Esophagus muscularis mucosa (tissue), 4 donors: ENCODE measurements around the gene EEPD1. TPM values are rescaled to one million over a fixed set of nuclear protein-coding genes. Genes with fewer than 3 reads are reported as not detected.

Source experiments
- DNase-seq: peaks from one replicate; pipeline ENCODE4 v3.0.0-alpha.2; 2017; ENCODE audit errors: extremely low spot score
- H3K27ac ChIP-seq, 4 donors: fragments of 200-600 bp; sonication (generic); replicated peaks in 1 of 4; 1 replicate in 3 of 4; 2 replicates in 1 of 4; pipeline ENCODE4 v1.5.1; 2016 to 2019; ENCODE audit warnings: mild to moderate bottlenecking in 1 of 4
- H3K27me3 ChIP-seq, 4 donors: fragments of 200-600 bp; sonication (generic); one replicate each; pipeline versions ENCODE4 v1.5.1 to v1.6.0; 2016 to 2019
- H3K36me3 ChIP-seq, 4 donors: fragments of 200-600 bp; sonication (generic); one replicate each; pipeline ENCODE4 v1.5.1; 2016 to 2019
- H3K4me1 ChIP-seq, 4 donors: fragments of 200-600 bp; sonication (generic); one replicate each; pipeline ENCODE4 v1.5.1; 2016 to 2019
- H3K4me3 ChIP-seq, 4 donors: fragments of 200-600 bp; sonication (generic); 1 replicate in 2 of 4; 2 replicates in 2 of 4; pipeline ENCODE4 v1.5.1; 2016 to 2019; ENCODE audit warnings: mild to moderate bottlenecking in 4 of 4, moderate library complexity in 1 of 4
- H3K9me3 ChIP-seq, 4 donors: fragments of 200-600 bp; sonication (generic); 1 replicate in 3 of 4; 2 replicates in 1 of 4; pipeline ENCODE4 v1.5.1; 2016 to 2019
- EP300 ChIP-seq: sonication (generic); formaldehyde crosslinking; IDR thresholded peaks from one replicate; pipeline ENCODE4 v1.6.1; 2017; ENCODE audit warnings: antibody characterized with exemption
- POLR2A ChIP-seq: fragments of 450-650 bp; IDR thresholded peaks from one replicate; pipeline ENCODE4 v1.6.1; 2017; ENCODE audit warnings: antibody characterized with exemption, moderate library complexity, mild to moderate bottlenecking, low read depth
- POLR2AphosphoS5 ChIP-seq, 2 donors: sonication (generic); formaldehyde crosslinking; IDR thresholded peaks; one replicate each; pipeline ENCODE4 v1.6.1; 2017; ENCODE audit warnings: antibody characterized with exemption in 2 of 2
- WGBS: methylation state at CpG from one replicate; pipeline ENCODE4 v1.1.5; 2018; 5-methylcytosine and 5-hydroxymethylcytosine counted together
- intact Hi-C: fragments of 100-400 bp; cut with DNase I; formaldehyde crosslinking; loops from one replicate; pipeline ENCODE4 v1.15.1; 2023
- total RNA-seq, 4 donors: library from RNA; depleted of rRNA; stranded (reverse); fragments of >200 nt; gene quantifications; one replicate each; pipeline versions ENCODE4 v1.1.0 to v1.2.1, GENCODE V29; 2016
- TF ChIP-seq, protein P1 (sequence below), 3 experiments: fragments of 200-600 bp in 2 of 3; fragments of 450-650 bp in 1 of 3; sonication (generic) in 2 of 3; IDR thresholded peaks; one replicate each; pipeline ENCODE4 v1.5.1; 2017 to 2019; ENCODE audit warnings: antibody characterized with exemption in 3 of 3, mild to moderate bottlenecking in 2 of 3, moderate library complexity in 1 of 3

EEPD1 gene
- total RNA-seq, 4 donors from 2014 or later, result 18.7 to 27.9 (median 26.6) TPM

DNA sequence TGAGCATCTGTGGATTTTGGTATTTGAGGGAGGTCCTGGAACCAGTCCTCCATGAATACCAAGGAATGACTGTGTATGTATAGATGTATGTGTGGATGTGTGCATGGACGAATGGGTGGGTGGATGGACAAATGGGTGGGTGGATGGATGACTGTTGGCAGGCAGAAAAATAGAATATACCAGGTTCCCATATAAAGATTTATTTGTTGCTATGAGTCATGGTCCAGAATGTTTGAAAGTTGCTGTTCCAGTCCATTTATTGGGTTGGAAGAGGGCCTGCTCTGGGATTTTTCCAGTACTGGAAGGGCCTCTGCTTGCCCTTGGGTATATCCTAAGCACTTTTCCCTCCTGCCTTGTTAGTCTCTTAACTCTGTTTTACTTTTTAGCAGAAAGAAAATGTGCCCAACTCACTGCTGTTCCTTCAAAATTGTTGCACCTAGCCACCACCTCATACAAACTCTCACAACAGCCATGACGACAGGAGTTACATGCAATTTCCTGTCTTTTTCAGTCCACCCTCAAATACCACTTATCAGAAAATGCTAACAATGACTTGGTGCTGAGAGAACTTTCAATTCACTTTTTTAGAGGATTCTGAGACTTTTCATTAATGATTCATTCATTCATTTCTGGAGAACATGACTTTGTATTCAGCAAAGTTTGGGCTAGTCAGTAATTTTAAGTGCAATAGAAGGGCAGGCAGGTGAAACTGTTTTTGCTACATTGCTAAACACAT lies 108.1 kb downstream of the EEPD1 start:
- no peak overlapping the region for H3K27ac ChIP-seq
- no peaks in the 10 kb centered on the region for H3K9me3 ChIP-seq
- no peak for TF ChIP-seq POLR2AphosphoS5 (IDR thresholded peaks at IDR 0.05)
- TF ChIP-seq EP300, result no peak
- TF ChIP-seq, protein P1, sequence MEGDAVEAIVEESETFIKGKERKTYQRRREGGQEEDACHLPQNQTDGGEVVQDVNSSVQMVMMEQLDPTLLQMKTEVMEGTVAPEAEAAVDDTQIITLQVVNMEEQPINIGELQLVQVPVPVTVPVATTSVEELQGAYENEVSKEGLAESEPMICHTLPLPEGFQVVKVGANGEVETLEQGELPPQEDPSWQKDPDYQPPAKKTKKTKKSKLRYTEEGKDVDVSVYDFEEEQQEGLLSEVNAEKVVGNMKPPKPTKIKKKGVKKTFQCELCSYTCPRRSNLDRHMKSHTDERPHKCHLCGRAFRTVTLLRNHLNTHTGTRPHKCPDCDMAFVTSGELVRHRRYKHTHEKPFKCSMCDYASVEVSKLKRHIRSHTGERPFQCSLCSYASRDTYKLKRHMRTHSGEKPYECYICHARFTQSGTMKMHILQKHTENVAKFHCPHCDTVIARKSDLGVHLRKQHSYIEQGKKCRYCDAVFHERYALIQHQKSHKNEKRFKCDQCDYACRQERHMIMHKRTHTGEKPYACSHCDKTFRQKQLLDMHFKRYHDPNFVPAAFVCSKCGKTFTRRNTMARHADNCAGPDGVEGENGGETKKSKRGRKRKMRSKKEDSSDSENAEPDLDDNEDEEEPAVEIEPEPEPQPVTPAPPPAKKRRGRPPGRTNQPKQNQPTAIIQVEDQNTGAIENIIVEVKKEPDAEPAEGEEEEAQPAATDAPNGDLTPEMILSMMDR (IDR thresholded peaks at IDR 0.05), result no peak
- no peak for TF ChIP-seq POLR2A
- DNase-seq, result no peak
- H3K27me3 ChIP-seq, result no peaks in the 10 kb centered on the region
- no peaks in the 10 kb centered on the region for H3K36me3 ChIP-seq
- intact Hi-C loops, result no loop called here
- 64% methylated on average over 2 of the region's 2 CpGs for WGBS
- H3K4me1 ChIP-seq, result peaks cover 42 to 81% (median 75%) of the 10 kb centered on the region in 4 donors
- H3K4me3 ChIP-seq, result no peak overlapping the region

DNA sequence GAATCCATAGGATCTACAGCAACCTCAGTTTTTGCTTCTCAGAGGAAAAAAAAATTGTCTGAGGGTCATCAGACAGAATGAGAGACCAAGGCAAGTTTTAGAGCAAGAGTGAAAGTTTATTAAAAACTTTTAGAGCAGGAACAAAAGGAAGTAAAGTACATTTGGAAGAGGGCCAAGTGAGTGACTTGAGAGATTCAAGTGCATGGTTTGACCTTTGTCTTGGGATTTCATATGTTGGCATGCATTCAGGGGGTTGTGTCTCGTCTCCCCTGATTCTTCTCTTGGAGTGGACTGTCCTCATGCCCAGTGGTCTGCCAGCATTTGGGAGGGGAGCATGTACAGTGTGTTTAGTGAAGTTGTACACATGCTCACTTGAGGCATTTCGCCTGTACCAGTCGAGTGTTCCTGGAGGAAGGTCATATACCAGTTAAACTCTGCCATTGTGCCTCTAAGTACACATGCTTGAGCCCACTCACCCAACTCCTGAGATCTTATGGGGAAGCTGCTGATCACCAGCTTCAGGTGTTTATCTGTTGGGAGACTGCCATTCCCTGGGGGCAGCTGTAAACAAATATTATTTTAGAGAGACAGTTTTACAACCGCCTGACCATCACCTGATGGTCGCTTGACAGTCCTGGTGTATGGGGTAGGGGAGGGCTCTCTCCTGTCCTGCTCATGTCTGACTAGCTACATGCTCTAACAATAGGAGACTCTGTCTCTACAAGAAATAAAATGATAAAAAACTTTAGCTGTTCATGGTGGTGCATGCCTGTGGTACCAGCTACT lies 109.4 kb downstream of the EEPD1 start:
- no peak for TF ChIP-seq POLR2A
- no peak for TF ChIP-seq EP300
- TF ChIP-seq, protein P1 (IDR thresholded peaks at IDR 0.05), result no peak
- TF ChIP-seq POLR2AphosphoS5 (IDR thresholded peaks at IDR 0.05), result no peak
- H3K4me3 ChIP-seq, result no peak overlapping the region
- H3K9me3 ChIP-seq, result no peaks in the 10 kb centered on the region
- H3K36me3 ChIP-seq, result no peaks in the 10 kb centered on the region
- DNase-seq, result no peak
- WGBS, result 80% methylated on average over 5 of the region's 5 CpGs
- peaks cover 42 to 86% (median 77%) of the 10 kb centered on the region in 4 donors for H3K4me1 ChIP-seq
- no peaks in the 10 kb centered on the region for H3K27me3 ChIP-seq
- no peak overlapping the region for H3K27ac ChIP-seq
- intact Hi-C loops, result no loop called here

DNA sequence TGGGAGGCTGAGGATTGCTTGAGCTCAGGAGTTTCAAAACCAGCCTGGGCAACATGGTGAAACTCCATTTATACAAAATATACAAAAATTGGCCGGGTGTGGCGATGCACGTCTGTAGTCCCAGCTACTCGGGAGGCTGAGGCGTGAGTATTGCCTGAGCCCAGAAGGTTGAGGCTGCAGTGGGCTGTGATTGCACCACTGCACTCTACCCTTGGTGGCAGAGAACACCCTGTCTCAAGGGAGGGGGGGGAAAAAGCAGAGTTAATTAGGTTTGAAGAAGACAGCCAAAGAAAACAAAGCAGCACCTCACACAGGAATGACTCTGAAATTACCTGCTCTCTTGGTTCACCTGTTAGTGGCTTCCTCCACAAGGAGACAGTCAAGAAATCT lies 110.0 kb downstream of the EEPD1 start:
- 94% methylated on average over 5 of the region's 5 CpGs for WGBS
- Histone ChIP-seq H3K4me1 (peaks cover 41 to 82% (median 72%) of the 10 kb centered on the region in 4 donors), H3K4me3 (no peak overlapping the region), H3K27ac (peak overlapping the region in 1 of 4 donors; percentile 61), H3K36me3 (no peaks in the 10 kb centered on the region), H3K27me3 (no peaks in the 10 kb centered on the region), H3K9me3 (no peaks in the 10 kb centered on the region)
- intact Hi-C loops, result no loop called here
- TF ChIP-seq EP300, result no peak
- TF ChIP-seq, protein P1 (IDR thresholded peaks at IDR 0.05), result no peak
- no peak for TF ChIP-seq POLR2AphosphoS5 (IDR thresholded peaks at IDR 0.05)
- no peak for TF ChIP-seq POLR2A
- DNase-seq, result no peak

DNA sequence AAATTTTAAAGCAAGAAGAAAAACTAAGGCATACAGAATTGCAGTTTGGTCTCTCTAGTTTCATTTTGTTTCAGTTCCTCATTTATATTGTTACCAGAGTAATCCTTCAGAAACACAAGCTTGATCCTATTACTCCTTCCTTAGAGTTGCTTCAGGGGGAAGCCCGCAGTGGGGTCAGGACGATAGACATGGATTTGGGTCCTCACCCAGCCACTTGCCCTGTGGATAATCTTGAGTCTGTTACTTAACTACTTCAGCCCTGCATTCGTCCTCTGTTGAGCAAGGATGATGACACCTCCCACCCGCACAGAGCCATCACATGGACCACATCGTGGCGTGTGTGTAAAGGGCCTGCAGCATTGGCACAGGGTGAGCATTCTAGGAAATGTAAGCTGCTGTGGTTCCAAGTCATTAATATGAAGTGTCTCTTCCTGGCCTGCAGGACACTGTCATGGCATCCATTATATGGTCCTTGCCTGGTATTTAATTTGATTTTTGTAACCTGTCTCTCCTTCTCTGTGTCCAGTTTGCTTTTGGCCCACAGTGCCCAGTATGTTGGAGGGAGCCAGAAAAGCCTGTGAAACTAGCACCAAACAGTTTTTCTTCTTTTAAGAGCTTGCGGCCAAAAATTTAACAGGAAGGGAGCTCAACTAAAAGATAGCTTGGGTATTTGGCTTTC lies 111.2 kb downstream of the EEPD1 start:
- Histone ChIP-seq H3K9me3 (no peaks in the 10 kb centered on the region), H3K4me1 (peaks cover 39 to 70% (median 61%) of the 10 kb centered on the region in 4 donors), H3K36me3 (no peaks in the 10 kb centered on the region), H3K27ac (peak overlapping the region; percentile 61 to 76 (median 66)), H3K4me3 (no peak overlapping the region), H3K27me3 (no peaks in the 10 kb centered on the region)
- intact Hi-C loops, result no loop called here
- TF ChIP-seq EP300 (no peak), POLR2A (no peak), POLR2AphosphoS5 (IDR thresholded peaks at IDR 0.05) (peak in 1 of 2 donors; percentile 28)
- no peak for DNase-seq
- 46% methylated on average over 7 of the region's 7 CpGs for WGBS
